SH-SY5Y (cell line): ENCODE data around the gene FOXP1.

Experiments
- GATA2 ChIP-seq: IDR thresholded peaks from 2 replicates; pipeline ENCODE4 v1.6.1; 2011; ENCODE audit warnings: mild to moderate bottlenecking, low read depth, low read length
- GATA3 ChIP-seq: IDR thresholded peaks from 2 replicates; pipeline ENCODE4 v1.6.1; 2011; ENCODE audit warnings: low read depth, mild to moderate bottlenecking, low read length, moderate library complexity

Gene FOXP1

DNA sequence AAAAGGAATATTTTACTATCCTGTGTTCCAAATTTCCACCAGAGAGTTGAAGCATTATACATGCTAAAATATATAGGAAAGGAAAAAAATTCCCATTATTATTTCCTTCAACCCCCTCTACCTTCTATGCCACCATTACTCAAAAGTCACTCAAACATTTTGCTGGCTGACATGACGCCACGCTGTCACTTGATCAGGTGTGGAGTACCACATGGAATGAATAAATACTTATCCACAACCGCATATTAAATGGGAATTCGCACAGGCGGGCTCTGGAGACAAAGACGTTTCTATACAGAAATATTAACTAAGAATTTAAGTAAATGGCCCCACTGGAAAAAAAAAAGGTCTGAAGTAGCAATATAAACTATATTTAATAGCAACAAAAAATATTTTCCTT is 266.4 kb downstream of the FOXP1 start:
- TF ChIP-seq GATA3 = no peak

DNA sequence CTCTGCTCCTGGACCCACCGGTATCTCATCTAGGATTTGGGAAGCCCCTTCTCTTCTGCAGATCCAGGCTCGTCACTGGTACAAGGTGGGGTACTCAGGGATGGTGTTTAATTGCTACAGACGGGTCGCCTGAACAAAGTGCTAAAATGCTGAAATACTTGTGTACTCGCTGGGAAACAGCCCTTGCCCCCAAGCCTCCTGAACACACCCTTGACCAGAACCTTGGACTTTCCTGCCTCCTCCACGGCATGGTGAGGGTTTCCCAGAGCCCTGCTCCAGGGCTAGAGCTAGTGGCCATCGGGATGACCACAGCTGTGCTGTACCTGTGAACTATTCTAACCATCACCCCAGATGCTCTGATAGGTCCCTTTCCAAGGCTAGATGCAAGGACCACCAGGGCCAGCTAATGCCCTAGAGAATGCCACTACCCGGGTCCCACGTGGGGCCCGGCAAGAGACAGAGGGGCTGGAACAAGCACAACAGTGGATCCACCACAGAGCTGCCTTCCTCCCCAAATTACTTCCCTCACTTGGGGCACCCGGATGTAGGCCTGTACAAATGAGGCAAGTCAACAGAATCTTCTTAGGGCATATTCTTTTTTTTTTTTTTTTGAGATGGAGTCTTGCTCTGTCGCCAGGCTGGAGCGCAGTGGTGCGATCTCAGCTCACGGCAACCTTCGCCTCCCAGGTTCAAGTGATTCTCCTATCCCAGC is 267.3 kb downstream of the FOXP1 start:
- TF ChIP-seq GATA2 = no peak
- TF ChIP-seq GATA3 = no peak

DNA sequence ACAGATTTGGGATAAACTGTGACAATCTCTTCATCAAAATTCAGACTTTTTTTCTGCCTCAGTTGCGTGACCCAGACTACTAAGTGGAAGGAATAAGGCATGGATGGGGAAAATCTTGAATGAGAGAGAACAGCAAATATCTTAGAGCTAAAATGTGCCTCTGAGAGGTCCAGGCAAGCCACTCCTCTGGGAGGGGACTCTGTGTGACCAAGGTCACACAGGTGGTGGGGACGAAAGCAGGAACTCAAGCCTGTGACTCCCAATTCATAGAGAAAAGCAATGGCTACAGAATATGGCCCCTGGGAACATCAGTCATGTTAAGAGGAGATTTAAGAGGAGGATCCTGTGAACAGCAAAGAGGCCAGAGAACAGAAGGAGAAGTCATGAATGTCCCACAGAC is 268.1 kb downstream of the FOXP1 start:
- TF ChIP-seq GATA3 (no peak), GATA2 (no peak)

DNA sequence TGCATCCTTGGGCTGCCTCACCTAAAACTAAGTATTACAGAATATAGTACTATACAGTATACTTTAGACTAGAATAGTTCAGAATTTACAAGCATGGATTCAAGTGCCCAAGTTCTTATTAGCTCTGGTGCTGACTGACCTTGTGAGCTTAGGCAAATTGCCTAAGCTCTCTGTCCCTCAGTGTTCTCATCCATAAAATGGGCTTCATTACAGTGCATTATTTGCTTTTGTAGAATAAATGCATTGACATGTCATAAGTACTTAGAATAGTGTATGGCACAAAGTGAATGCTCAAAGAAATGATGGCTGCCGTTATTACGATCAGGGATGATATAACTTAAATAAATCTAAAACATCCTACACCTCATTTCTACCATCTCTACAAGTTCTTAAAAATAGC is 269.7 kb downstream of the FOXP1 start:
- no peak for TF ChIP-seq GATA3
- no peak for TF ChIP-seq GATA2

DNA sequence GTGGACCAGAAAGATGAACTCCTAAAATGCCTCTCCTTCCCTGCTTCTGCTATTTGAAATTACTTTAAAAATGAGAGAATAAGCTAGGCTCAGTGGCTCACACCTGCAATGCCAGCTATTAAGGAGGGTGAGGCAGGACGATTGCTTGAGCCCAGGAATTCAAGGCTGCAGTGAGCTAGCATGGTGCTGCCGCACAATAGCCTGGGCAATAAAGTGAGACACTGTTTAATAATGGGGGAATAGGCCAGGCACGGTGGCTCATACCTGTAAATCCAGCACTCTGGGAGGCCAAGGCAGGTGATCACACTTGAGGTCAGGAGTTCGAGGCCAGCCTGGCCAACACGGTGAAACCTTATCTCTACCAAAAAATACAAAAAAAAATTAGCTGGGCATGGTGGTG is 271.1 kb downstream of the FOXP1 start:
- TF ChIP-seq GATA2 = no peak
- TF ChIP-seq GATA3 = no peak

DNA sequence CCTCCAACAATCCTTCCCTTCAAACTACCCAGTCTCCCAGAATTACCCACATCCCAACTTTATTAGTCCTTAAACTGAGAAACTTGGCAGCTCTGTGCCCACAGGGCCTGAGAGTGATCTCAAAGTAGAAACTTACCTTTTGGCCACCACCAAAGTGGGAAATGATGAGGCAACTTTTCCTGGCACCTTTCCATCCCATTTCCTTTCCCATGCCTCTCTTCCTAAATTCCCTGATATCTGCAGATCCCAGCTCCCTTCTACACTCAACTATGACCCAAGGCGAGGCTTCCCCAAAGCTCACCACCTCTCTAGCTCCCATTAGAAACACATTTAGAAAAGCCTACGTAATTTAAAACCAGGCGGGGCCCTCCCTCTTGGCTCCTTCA is 271.9 kb downstream of the FOXP1 start:
- no peak for TF ChIP-seq GATA2
- no peak for TF ChIP-seq GATA3

DNA sequence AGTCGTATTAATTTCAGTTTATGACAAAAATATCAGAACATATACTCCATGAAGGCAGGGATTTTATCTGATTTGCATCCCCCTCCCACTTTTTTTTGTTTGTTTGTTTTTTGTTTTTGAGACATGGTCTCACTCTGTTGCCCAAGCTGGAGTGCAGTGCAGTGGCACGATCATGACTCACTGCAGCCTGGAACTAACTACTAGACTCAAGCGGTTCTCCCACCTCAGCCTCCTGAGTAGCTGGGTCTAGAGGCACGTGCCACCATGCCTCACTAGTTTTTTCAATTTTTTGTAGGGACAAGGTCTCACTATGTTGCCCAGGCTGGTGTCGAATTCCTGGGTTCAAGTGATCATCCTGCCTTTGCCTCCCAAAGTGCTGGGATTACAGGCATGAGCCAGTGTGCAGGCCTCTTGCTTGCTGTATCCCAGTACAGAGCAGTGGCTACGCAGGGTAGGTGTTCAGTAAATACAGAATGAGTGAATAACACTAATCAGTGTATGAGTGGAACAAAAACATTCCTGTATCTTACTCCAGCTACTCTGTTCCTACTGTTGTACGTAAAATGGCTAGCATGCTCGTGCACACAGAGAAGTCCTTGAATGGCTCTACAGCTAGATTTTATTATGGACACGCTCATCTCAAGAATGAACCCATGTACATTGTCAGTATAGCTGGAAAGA is 272.4 kb downstream of the FOXP1 start:
- TF ChIP-seq GATA2 (no peak), GATA3 (no peak)

DNA sequence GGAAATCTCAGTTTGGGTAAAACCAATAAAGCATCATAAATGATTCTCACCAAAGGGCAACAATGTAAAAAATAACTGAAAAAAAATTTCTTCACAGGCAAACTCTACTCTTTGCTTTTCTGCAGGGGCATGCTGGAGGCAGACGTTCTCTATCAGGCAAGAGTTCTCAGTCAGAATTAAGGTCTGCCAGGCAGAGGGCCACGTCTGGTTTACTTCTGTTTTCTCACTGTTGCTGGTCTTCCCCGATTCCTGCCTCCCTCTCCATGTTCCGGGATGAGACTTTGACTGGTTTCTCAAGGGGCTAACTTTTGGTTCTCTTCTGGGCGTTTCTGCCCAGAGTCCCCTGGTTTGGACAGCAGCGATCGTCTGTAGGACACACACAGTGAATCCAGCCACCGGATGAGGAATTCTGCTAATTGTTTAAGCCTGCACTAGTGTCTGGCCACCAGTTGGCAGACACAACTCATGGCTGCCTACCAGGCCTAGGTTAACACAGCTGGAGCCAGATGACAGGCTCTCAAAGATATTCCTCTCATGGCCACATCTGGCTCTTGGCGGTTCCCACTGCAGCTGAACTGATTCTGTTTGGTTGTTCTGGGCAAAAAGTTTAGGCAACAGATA is 273.1 kb downstream of the FOXP1 start:
- TF ChIP-seq GATA2 = no peak
- no peak for TF ChIP-seq GATA3

DNA sequence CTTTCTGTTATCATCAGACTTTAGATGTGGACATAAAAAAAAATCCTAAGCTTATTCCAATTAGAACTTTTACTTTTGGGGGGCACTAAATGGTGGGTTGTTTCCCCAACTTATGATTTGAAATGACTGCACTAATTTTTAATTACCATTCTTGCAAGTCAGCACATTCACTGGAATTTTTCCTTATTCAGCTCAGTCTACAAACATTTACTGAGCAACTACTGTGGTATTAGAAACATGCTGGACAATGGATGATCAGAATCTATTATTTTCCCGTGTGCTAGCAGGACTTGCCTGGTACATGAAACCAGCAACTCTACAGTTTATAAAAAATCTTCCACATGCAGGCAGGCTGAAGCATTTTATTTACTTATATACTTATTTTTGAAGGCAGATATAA is 273.6 kb downstream of the FOXP1 start:
- no peak for TF ChIP-seq GATA3
- no peak for TF ChIP-seq GATA2

DNA sequence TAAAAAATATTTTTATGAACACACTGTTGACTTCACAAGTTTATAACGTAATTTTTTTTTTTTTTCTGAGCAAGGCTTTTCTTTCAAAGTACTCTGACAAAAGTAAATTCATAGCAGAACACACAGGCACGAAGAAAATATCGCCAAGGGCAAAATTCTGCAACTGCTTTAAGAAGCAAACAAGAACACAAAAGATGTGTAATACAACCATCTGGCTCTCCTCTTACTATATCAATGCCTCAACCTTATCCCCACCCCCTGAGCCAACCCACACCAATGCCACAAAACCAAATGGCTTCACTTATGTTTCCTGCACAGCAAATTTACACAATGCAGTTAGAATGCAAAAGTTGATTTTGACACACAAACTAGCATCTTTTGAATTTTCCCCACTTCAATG is 274.2 kb downstream of the FOXP1 start:
- TF ChIP-seq GATA3 (no peak), GATA2 (no peak)

DNA sequence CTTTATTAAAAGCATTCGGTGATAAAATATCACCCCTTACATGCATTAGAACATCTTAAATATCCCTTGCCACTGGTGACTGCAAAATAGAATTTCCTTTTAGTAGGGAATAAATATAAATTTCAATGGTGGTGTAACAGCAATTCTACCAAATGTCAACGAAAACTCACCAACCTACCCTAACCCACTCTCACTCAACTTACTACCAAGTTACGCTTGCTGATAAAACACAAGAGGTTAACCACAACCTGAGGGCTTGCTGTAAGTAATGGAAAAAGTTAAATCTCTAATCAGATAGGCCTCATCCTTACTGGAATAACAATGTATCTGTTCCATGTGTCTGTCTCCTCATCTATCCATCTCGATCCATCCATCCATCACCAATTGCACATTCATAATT is 274.7 kb downstream of the FOXP1 start:
- TF ChIP-seq GATA3 (no peak), GATA2 (no peak)

DNA sequence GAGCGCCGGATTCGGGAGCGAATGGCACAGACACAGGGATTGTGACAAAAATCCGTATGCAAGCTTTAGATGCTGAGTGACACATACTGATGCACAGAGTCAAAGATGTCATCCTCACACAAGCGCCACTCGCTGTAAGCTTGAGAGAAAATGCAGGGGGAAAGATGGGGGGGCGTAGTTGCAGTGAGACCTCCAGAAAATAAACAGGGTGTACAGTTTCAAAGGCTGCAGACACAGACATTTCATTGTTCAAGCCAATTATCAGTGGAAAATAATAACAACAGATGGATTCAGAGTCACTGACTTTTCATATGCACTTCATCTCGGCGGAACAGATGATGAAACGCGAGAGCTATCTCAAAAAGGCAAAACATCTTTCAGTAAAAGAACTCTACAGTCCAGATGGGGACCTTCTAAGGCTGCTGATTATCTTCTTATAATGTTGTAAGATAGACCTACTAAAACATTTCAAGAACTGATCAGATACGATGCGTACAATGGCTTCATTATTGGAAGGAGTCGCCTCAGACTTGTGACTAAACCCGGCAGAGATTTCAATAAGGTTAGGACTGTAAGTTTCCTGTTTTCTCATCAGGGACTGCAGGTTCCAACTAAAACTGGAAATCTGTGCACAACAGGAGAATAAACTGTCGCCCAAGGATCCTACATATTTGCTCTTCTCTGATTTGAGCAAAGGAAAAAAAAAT is 275.4 kb downstream of the FOXP1 start:
- TF ChIP-seq GATA2 = no peak

DNA sequence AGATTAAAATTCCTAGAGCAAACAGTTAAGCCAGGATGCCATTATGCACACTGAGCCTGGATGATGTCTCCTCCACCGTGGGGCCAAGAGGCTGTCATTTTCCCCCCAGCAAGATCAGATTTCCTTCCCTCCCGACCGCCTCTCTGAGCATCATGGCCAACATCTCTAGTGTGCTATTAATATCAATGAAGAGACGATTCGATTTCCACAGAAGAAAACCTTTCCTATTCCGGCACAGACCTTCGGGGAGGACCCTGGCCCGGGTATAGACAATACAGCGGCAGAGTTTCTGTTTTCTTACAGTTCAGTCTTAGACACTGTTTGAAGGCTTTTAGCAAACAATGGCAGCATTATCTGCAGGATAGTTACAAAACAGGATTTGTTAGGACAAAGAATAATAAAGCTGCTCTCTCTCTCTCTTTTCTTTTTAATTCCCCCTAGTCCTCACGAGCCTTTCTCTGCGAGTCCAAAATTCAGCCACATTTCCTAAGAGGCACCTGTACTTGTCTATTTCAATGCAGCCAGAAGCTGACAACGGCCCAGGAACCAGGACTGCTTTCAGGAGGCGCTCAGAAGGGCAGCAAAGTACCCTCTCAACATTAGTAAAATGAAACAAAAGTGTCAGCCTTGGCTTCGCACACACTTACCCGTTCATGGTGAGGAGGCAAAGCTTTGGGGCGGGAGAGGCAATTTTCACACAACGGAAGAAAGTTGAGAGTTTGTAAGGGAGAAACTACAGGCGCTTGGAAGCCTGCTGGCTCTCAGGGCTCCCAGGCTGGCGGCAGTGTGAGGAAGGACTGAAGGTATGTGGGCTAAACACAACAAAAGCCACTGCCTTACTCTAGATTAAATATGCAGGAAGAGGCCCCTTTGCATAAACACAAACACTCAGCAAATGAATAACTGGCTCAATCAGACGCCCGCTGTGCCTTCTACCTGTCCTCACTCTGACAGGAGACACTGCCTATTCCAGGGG is 278.0 kb downstream of the FOXP1 start:
- no peak for TF ChIP-seq GATA2
- TF ChIP-seq GATA3 = no peak

DNA sequence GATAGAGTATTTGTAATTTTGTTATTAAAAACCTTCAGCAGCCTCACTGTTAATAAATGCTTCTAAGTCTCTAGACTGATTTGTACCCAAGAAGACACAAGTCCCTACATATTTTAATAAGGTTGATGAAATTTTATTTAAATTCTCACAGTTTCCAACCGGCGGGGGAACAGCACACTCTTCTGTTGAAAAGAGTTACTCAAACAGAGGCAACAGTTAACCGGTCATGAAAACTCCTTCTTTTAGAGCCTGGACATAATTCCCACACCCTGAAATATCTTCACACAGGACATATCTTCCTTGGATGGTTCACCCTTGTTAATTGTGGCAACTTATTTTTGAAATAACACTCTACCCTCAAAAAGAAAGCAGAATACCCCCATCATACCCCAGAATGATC is 278.8 kb downstream of the FOXP1 start:
- TF ChIP-seq GATA3 = no peak

DNA sequence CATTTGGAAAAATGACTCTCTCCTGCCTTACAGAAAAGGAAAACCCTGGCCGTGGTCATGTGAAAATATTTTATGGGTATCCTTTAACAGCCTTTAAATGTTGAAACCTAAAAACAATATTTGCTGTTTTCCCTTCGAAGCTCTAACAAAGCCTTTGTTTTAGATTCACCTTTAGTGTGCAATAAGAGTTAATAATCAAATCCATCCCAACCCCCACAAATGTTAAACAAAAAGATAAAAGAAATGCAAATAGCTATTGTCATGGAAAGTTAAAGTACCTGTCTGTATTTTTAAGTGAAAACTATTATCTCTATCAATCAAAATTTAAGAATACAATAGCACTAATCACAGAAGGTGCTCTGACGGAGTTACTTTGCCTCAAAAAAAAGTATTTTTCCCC is 279.3 kb downstream of the FOXP1 start:
- TF ChIP-seq GATA2 = no peak
- TF ChIP-seq GATA3 = no peak
